ENCODE data around the gene TMEM89.

The TMEM89 gene

GRCh38 chr3:48628277-48629017 lies 6.9 kb upstream of the TMEM89 start:
- Histone ChIP-seq H3K4me2 (ENCODE audit: low read depth, low read length, poor library complexity, severe bottlenecking) (no peak overlapping the region), H3K9me3 (ENCODE audit: insufficient read depth, low read length) (no peaks in the 10 kb centered on the region), H4K20me1 (ENCODE audit: low read depth, low read length) (no peaks in the 10 kb centered on the region), H3K79me2 (ENCODE audit: insufficient read depth, low read length) (no peaks in the 10 kb centered on the region), H3K9ac (ENCODE audit: low read length) (no peak overlapping the region), H3K9me2 (replicated peaks; ENCODE audit: insufficient read depth, low read length) (no peaks in the 10 kb centered on the region), H3K4me3 (ENCODE audit: insufficient read depth, low read length, poor library complexity, severe bottlenecking) (no peak overlapping the region), H3K27ac (ENCODE audit: low read depth, low read length) (no peak overlapping the region), H2AFZ (ENCODE audit: low read depth, low read length, severe bottlenecking) (no peak overlapping the region), H3K36me3 (ENCODE audit: low read length) (no peaks in the 10 kb centered on the region), H3K27me3 (ENCODE audit: low read length) (no peaks in the 10 kb centered on the region), H3F3A (ENCODE audit: insufficient read depth) (no peaks in the 10 kb centered on the region)
- TF ChIP-seq, protein P1, sequence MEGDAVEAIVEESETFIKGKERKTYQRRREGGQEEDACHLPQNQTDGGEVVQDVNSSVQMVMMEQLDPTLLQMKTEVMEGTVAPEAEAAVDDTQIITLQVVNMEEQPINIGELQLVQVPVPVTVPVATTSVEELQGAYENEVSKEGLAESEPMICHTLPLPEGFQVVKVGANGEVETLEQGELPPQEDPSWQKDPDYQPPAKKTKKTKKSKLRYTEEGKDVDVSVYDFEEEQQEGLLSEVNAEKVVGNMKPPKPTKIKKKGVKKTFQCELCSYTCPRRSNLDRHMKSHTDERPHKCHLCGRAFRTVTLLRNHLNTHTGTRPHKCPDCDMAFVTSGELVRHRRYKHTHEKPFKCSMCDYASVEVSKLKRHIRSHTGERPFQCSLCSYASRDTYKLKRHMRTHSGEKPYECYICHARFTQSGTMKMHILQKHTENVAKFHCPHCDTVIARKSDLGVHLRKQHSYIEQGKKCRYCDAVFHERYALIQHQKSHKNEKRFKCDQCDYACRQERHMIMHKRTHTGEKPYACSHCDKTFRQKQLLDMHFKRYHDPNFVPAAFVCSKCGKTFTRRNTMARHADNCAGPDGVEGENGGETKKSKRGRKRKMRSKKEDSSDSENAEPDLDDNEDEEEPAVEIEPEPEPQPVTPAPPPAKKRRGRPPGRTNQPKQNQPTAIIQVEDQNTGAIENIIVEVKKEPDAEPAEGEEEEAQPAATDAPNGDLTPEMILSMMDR (IDR thresholded peaks at IDR 0.05; ENCODE audit: insufficient read depth, low read length, poor library complexity, severe bottlenecking) = no peak
- no peak for TF ChIP-seq EZH2phosphoT487 (conservative IDR thresholded peaks at IDR 0.05; ENCODE audit: low read length)

DNA sequence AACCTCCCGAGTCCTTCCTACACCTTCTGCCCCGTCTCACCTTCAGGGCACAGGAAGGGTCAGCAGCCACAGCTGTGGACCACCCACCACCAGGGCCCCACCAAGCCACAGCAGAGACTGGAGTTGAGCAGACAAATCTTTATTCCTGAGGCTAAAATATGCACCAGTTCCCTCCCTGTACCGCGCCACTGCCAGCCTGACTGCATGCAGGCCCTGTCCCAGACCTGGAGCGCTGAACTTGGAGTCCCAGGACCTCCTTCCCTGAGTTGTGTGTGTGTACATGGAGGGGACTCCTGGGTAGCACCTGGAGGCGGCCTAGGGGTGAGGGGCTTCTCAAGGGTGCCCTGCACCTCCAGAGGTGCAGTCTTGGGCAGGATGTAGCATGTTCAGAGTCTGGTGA lies 4.0 kb upstream of the TMEM89 start:
- Histone ChIP-seq H3K4me2 (ENCODE audit: low read depth, low read length, poor library complexity, severe bottlenecking) (no peak overlapping the region), H4K20me1 (ENCODE audit: low read depth, low read length) (no peaks in the 10 kb centered on the region), H3K27ac (ENCODE audit: low read depth, low read length) (no peak overlapping the region), H3K27me3 (ENCODE audit: low read length) (no peaks in the 10 kb centered on the region), H3K36me3 (ENCODE audit: low read length) (no peaks in the 10 kb centered on the region), H3F3A (ENCODE audit: insufficient read depth) (no peaks in the 10 kb centered on the region), H3K79me2 (ENCODE audit: insufficient read depth, low read length) (no peaks in the 10 kb centered on the region), H3K9ac (ENCODE audit: low read length) (no peak overlapping the region), H3K4me3 (ENCODE audit: insufficient read depth, low read length, poor library complexity, severe bottlenecking) (no peak overlapping the region), H3K9me2 (replicated peaks; ENCODE audit: insufficient read depth, low read length) (no peaks in the 10 kb centered on the region), H3K9me3 (ENCODE audit: insufficient read depth, low read length) (no peaks in the 10 kb centered on the region), H2AFZ (ENCODE audit: low read depth, low read length, severe bottlenecking) (no peak overlapping the region)
- no peak for TF ChIP-seq EZH2phosphoT487 (conservative IDR thresholded peaks at IDR 0.05; ENCODE audit: low read length)
- TF ChIP-seq, protein P1 (IDR thresholded peaks at IDR 0.05; ENCODE audit: insufficient read depth, low read length, poor library complexity, severe bottlenecking) = no peak

- no peaks in the 10 kb centered on the region for H3K9me2 ChIP-seq (replicated peaks; ENCODE audit: insufficient read depth, low read length)
- H3F3A ChIP-seq (ENCODE audit: insufficient read depth) = no peaks in the 10 kb centered on the region
- H3K4me2 ChIP-seq (ENCODE audit: low read depth, low read length, poor library complexity, severe bottlenecking) = no peak overlapping the region
- H3K79me2 ChIP-seq (ENCODE audit: insufficient read depth, low read length) = no peaks in the 10 kb centered on the region
- no peak overlapping the region for H3K27ac ChIP-seq (ENCODE audit: low read depth, low read length)
- TF ChIP-seq, protein P1 (IDR thresholded peaks at IDR 0.05; ENCODE audit: insufficient read depth, low read length, poor library complexity, severe bottlenecking) = no peak
- no peak for TF ChIP-seq EZH2phosphoT487 (conservative IDR thresholded peaks at IDR 0.05; ENCODE audit: low read length)
- H4K20me1 ChIP-seq (ENCODE audit: low read depth, low read length) = no peaks in the 10 kb centered on the region
- H3K27me3 ChIP-seq (ENCODE audit: low read length) = no peaks in the 10 kb centered on the region
- no peak overlapping the region for H2AFZ ChIP-seq (ENCODE audit: low read depth, low read length, severe bottlenecking)
- H3K9ac ChIP-seq (ENCODE audit: low read length) = no peak overlapping the region
- H3K4me3 ChIP-seq (ENCODE audit: insufficient read depth, low read length, poor library complexity, severe bottlenecking) = no peak overlapping the region
- no peaks in the 10 kb centered on the region for H3K36me3 ChIP-seq (ENCODE audit: low read length)
- H3K9me3 ChIP-seq (ENCODE audit: insufficient read depth, low read length) = no peaks in the 10 kb centered on the region
These were observed 3.2 kb upstream of the TMEM89 start for GRCh38 chr3:48624767-48625166.
